DND-41 (cell line): Measurements from ENCODE around the gene NLRP9.
"Not testable (repeated sequence)": the region's sequence is repeated elsewhere in the genome, so short reads cannot be mapped to it uniquely, and the experiment has no call there.

Experiments used
- ATAC-seq: fragments of 200-7000 bp; cut with Tn5 transposase; 3 replicates; pipeline ENCODE4 v1.9.1; 2021; ENCODE audit warnings: low read depth; ENCODE audit not compliant: insufficient read depth
- DNase-seq: peaks from one replicate; pipeline ENCODE4 v3.0.0-alpha.2; 2020
- H2AFZ ChIP-seq: 2 replicates; pipeline ENCODE4 v1.6.0; 2012; ENCODE audit warnings: low read depth, low read length
- H3K27ac ChIP-seq: 2 replicates; pipeline ENCODE4 v1.5.1; 2012; ENCODE audit warnings: low read length, inconsistent platforms
- H3K27me3 ChIP-seq: fragments of 200-600 bp; sonication (generic); 2 replicates; pipeline ENCODE4 v1.6.0; 2012; ENCODE audit warnings: low read length, mild to moderate bottlenecking, inconsistent platforms; ENCODE audit not compliant: insufficient read depth, poor library complexity
- H3K36me3 ChIP-seq: 2 replicates; pipeline ENCODE4 v1.5.1; 2012; ENCODE audit warnings: low read length, inconsistent platforms; ENCODE audit not compliant: insufficient read depth
- H3K4me1 ChIP-seq: 2 replicates; pipeline ENCODE4 v1.5.1; 2012; ENCODE audit warnings: mild to moderate bottlenecking, low read length; ENCODE audit not compliant: insufficient read depth
- H3K4me2 ChIP-seq: 2 replicates; pipeline ENCODE4 v1.6.0; 2012; ENCODE audit warnings: mild to moderate bottlenecking, moderate library complexity, low read length, inconsistent platforms; ENCODE audit not compliant: insufficient read depth
- H3K4me3 ChIP-seq, 2 experiments: fragments of 200-600 bp in 1 of 2; shearing (Covaris generic) in 1 of 2; 2 replicates each; pipeline ENCODE4 v1.5.1; 2012 to 2016; ENCODE audit warnings: inconsistent platforms in 2 of 2, low read length in 2 of 2, mild to moderate bottlenecking in 2 of 2, low read depth in 1 of 2, moderate library complexity in 1 of 2
- H3K79me2 ChIP-seq: 2 replicates; pipeline ENCODE4 v1.6.0; 2012; ENCODE audit warnings: low read length, inconsistent platforms; ENCODE audit not compliant: insufficient read depth
- H3K9ac ChIP-seq: 2 replicates; pipeline ENCODE4 v1.6.0; 2012; ENCODE audit warnings: low read depth, mild to moderate bottlenecking, inconsistent platforms, low read length, moderate library complexity
- H3K9me3 ChIP-seq: 2 replicates; pipeline ENCODE4 v1.5.1; 2012; ENCODE audit warnings: low read length, moderate library complexity, mild to moderate bottlenecking, inconsistent platforms; ENCODE audit not compliant: insufficient read depth, severe bottlenecking
- H4K20me1 ChIP-seq: 2 replicates; pipeline ENCODE4 v1.6.0; 2012; ENCODE audit warnings: low read length; ENCODE audit not compliant: insufficient read depth
- CTCF ChIP-seq: IDR thresholded peaks from 2 replicates; pipeline ENCODE4 v1.5.1; 2012; ENCODE audit warnings: borderline replicate concordance, low read length, moderate library complexity, mild to moderate bottlenecking; ENCODE audit not compliant: poor library complexity, severe bottlenecking; ENCODE audit errors: extremely low read depth
- EZH2 ChIP-seq: IDR thresholded peaks from 3 replicates; pipeline ENCODE4 v1.6.1; 2012; ENCODE audit warnings: borderline replicate concordance, low read depth, mild to moderate bottlenecking, moderate library complexity, low read length, inconsistent platforms; ENCODE audit not compliant: severe bottlenecking

Gene NLRP9

GRCh38 chr19:55768818-55769217 lies 30.6 kb upstream of the NLRP9 start, which contains the start of gene RFPL4AL1:
Gene RFPL4AL1, plus strand, starts transcription at chr19:55769118. Its CDS starts 2,687 bp downstream, at chr19:55771805.
- not testable (repeated sequence) for H3K4me2 ChIP-seq, H3K9me3 ChIP-seq

GRCh38 chr19:55766466-55766865 lies 28.3 kb upstream of the NLRP9 start:
- H3K9me3 ChIP-seq, result no peaks in the 10 kb centered on the region
- no peak overlapping the region for H3K9ac ChIP-seq

More at GRCh38 chr19:55768818-55769217, 30.6 kb upstream of the NLRP9 start, which contains the start of gene RFPL4AL1:
- not testable (repeated sequence) for H4K20me1 ChIP-seq, H3K4me3 ChIP-seq, H3K4me1 ChIP-seq, H3K27ac ChIP-seq, H3K36me3 ChIP-seq, H2AFZ ChIP-seq, ATAC-seq, DNase-seq, H3K27me3 ChIP-seq, H3K79me2 ChIP-seq, H3K9ac ChIP-seq

GRCh38 chr19:55758797-55759196 lies 20.6 kb upstream of the NLRP9 start, which contains the start of gene RFPL4A:
Gene RFPL4A, plus strand, starts transcription at chr19:55759097. Its CDS starts 2,704 bp downstream, at chr19:55761801.
- not testable (repeated sequence) for H3K9me3 ChIP-seq, ATAC-seq, H3K27me3 ChIP-seq, H3K4me3 ChIP-seq, H4K20me1 ChIP-seq, H3K36me3 ChIP-seq, H3K79me2 ChIP-seq, H3K4me2 ChIP-seq, H2AFZ ChIP-seq, H3K9ac ChIP-seq, H3K27ac ChIP-seq, H3K4me1 ChIP-seq, DNase-seq

More at GRCh38 chr19:55766466-55766865, 28.3 kb upstream of the NLRP9 start:
- Histone ChIP-seq H4K20me1 (no peaks in the 10 kb centered on the region), H3K79me2 (no peaks in the 10 kb centered on the region), H3K4me1 (no peaks in the 10 kb centered on the region), H3K27me3 (no peaks in the 10 kb centered on the region), H3K4me3 (no peak overlapping the region), H2AFZ (no peak overlapping the region), H3K36me3 (no peaks in the 10 kb centered on the region), H3K27ac (no peak overlapping the region), H3K4me2 (no peak overlapping the region)
- DNase-seq, result no peak
- TF ChIP-seq EZH2, result no peak
- TF ChIP-seq CTCF, result no peak
- no peak for ATAC-seq

- H3K27ac ChIP-seq, H3K36me3 ChIP-seq, H3K4me1 ChIP-seq, DNase-seq, H3K27me3 ChIP-seq, H3K9me3 ChIP-seq, H3K4me2 ChIP-seq, H3K79me2 ChIP-seq, H2AFZ ChIP-seq, ATAC-seq, H3K9ac ChIP-seq, H3K4me3 ChIP-seq, H4K20me1 ChIP-seq: not testable (repeated sequence)
These were observed 18.6 kb upstream of the NLRP9 start for GRCh38 chr19:55756808-55757207.

GRCh38 chr19:55753401-55753800 lies 15.2 kb upstream of the NLRP9 start:
- Histone ChIP-seq H3K4me2 (no peak overlapping the region), H4K20me1 (no peaks in the 10 kb centered on the region), H3K9ac (no peak overlapping the region), H3K36me3 (no peaks in the 10 kb centered on the region), H3K79me2 (no peaks in the 10 kb centered on the region), H3K4me3 (no peak overlapping the region), H2AFZ (no peak overlapping the region), H3K4me1 (no peaks in the 10 kb centered on the region), H3K27me3 (no peaks in the 10 kb centered on the region), H3K27ac (no peak overlapping the region), H3K9me3 (no peaks in the 10 kb centered on the region)
- TF ChIP-seq EZH2 (no peak), CTCF (no peak)
- ATAC-seq (no peak), DNase-seq (no peak)
